ENCODE results near the gene RBM19.

RBM19 gene

GRCh38 chr12:113940357-113941207 lies 25.5 kb downstream of the RBM19 start:
- TF ChIP-seq CTCF (conservative IDR thresholded peaks at IDR 0.05) (no peak), ZFX (IDR thresholded peaks at IDR 0.05) (no peak)
- no peak overlapping the region for H3K27ac ChIP-seq

GRCh38 chr12:113939867-113940266 lies 26.3 kb downstream of the RBM19 start:
- no peak overlapping the region for H3K27ac ChIP-seq

GRCh38 chr12:113938471-113938870 lies 27.7 kb downstream of the RBM19 start:
- H3K27ac ChIP-seq: no peak overlapping the region
- TF ChIP-seq ZFX (IDR thresholded peaks at IDR 0.05) (no peak), CTCF (conservative IDR thresholded peaks at IDR 0.05) (no peak)

More at GRCh38 chr12:113939867-113940266, 26.3 kb downstream of the RBM19 start:
- TF ChIP-seq CTCF (conservative IDR thresholded peaks at IDR 0.05): no peak
- no peak for TF ChIP-seq ZFX (IDR thresholded peaks at IDR 0.05)

GRCh38 chr12:113936460-113936859 lies 29.7 kb downstream of the RBM19 start:
- H3K27ac ChIP-seq: no peak overlapping the region
- no peak for TF ChIP-seq CTCF (conservative IDR thresholded peaks at IDR 0.05)

- TF ChIP-seq ZFX (IDR thresholded peaks at IDR 0.05) (no peak), CTCF (conservative IDR thresholded peaks at IDR 0.05) (no peak)
- H3K27ac ChIP-seq: no peak overlapping the region
Observed at GRCh38 chr12:113935459-113935858, 30.7 kb downstream of the RBM19 start.

GRCh38 chr12:113934946-113935345 lies 31.2 kb downstream of the RBM19 start:
- no peak overlapping the region for H3K27ac ChIP-seq
- TF ChIP-seq ZFX (IDR thresholded peaks at IDR 0.05) (no peak), CTCF (conservative IDR thresholded peaks at IDR 0.05) (no peak)

- TF ChIP-seq CTCF (conservative IDR thresholded peaks at IDR 0.05) (no peak), ZFX (IDR thresholded peaks at IDR 0.05) (no peak)
- H3K27ac ChIP-seq: no peak overlapping the region
Observed at GRCh38 chr12:113934060-113934814, 31.9 kb downstream of the RBM19 start.
